ENCODE measurements around the gene BLOC1S1. TPM values are rescaled to one million over a fixed set of nuclear protein-coding genes. Genes with fewer than 3 reads are reported as not detected.

Gene BLOC1S1
- polyA plus RNA-seq, 1 donor (not counting 4 experiments of a cell fraction or from before 2014, with no cell fraction given): 62.5 TPM

GRCh38 chr12:55719371-55719770, 3.5 kb downstream of the BLOC1S1 start:
- no peak overlapping the region for H3K9ac ChIP-seq (ENCODE audit: control insufficient read depth, extremely low read depth, insufficient read depth, low read length)
- H3K4me1 ChIP-seq (ENCODE audit: control insufficient read depth, extremely low read depth, insufficient read depth, low read length): peaks cover 35% of the 10 kb centered on the region

GRCh38 chr12:55720071-55720564, 4.3 kb downstream of the BLOC1S1 start, which contains the start of gene RDH5:
Gene RDH5 (plus strand): TSS chr12:55720393. CDS start chr12:55721185, 792 bp downstream.
- Histone ChIP-seq H3K36me3 (ENCODE audit: control insufficient read depth in 2 of 2, extremely low read depth in 1 of 2, insufficient read depth in 2 of 2, low read length in 2 of 2) (peaks cover 10 to 15% of the 10 kb centered on the region in 2 experiments), H3K9me3 (ENCODE audit: control insufficient read depth, low read depth, low read length) (no peaks in the 10 kb centered on the region), H3K27ac (ENCODE audit: control insufficient read depth, insufficient read depth, low read length) (no peak within 1 kb of the TSS), H3K79me2 (ENCODE audit: control insufficient read depth, insufficient read depth, low read length) (no peaks in the 10 kb centered on the region), H3K9ac (ENCODE audit: control insufficient read depth, extremely low read depth, insufficient read depth, low read length) (no peak within 1 kb of the TSS), H3K4me1 (ENCODE audit: control insufficient read depth, extremely low read depth, insufficient read depth, low read length) (peaks cover 35% of the 10 kb centered on the region), H3K4me2 (ENCODE audit: control insufficient read depth, extremely low read depth, insufficient read depth, low read depth, low read length) (no peak within 1 kb of the TSS), H2AFZ (ENCODE audit: control insufficient read depth, low read length) (no peak within 1 kb of the TSS), H4K20me1 (ENCODE audit: control insufficient read depth, extremely low read depth, insufficient read depth, low read length) (no peaks in the 10 kb centered on the region), H3K9me1 (ENCODE audit: control insufficient read depth, extremely low read depth, insufficient read depth, low read length) (no peaks in the 10 kb centered on the region), H3K4me3 (ENCODE audit: control insufficient read depth in 2 of 3, extremely low read depth in 1 of 3, insufficient read depth in 2 of 3, low read depth in 1 of 3, low read length in 3 of 3) (no peak within 1 kb of the TSS), H3K27me3 (ENCODE audit: control insufficient read depth, extremely low read depth, insufficient read depth, low read length) (no peaks in the 10 kb centered on the region)
- DNase-seq (ENCODE audit: low read depth, low spot score) (no peak), FAIRE-seq (no peak)
- TF ChIP-seq CTCF (optimal IDR thresholded peaks at IDR 0.05 in 1 of 3, IDR thresholded peaks at IDR 0.05 in 1 of 3, conservative IDR thresholded peaks at IDR 0.05 in 1 of 3; ENCODE audit: extremely low read depth in 1 of 3, insufficient read depth in 2 of 3, low read length in 3 of 3) (no peak), EZH2 (IDR thresholded peaks at IDR 0.05; ENCODE audit: low read length) (no peak)
- dilution Hi-C loops (cut with MboI; ENCODE audit: extremely low pct_ligation_motif_present, low sequenced_read_pairs): loop anchor here (5.0 kb wide), 1 partner anchor 33 kb away; no protein-coding TSS in a partner anchor

More at GRCh38 chr12:55719371-55719770, 3.5 kb downstream of the BLOC1S1 start:
- TF ChIP-seq EZH2 (IDR thresholded peaks at IDR 0.05; ENCODE audit: low read length): no peak
- TF ChIP-seq CTCF (optimal IDR thresholded peaks at IDR 0.05 in 1 of 3, IDR thresholded peaks at IDR 0.05 in 1 of 3, conservative IDR thresholded peaks at IDR 0.05 in 1 of 3; ENCODE audit: extremely low read depth in 1 of 3, insufficient read depth in 2 of 3, low read length in 3 of 3): no peak
- FAIRE-seq (no peak), DNase-seq (ENCODE audit: low read depth, low spot score) (no peak)
- no peaks in the 10 kb centered on the region for H3K9me1 ChIP-seq (ENCODE audit: control insufficient read depth, extremely low read depth, insufficient read depth, low read length)
- dilution Hi-C loops (cut with MboI; ENCODE audit: extremely low pct_ligation_motif_present, low sequenced_read_pairs): no loop called here
- H3K9me3 ChIP-seq (ENCODE audit: control insufficient read depth, low read depth, low read length): no peaks in the 10 kb centered on the region
- no peaks in the 10 kb centered on the region for H3K27me3 ChIP-seq (ENCODE audit: control insufficient read depth, extremely low read depth, insufficient read depth, low read length)
- no peak overlapping the region for H3K4me3 ChIP-seq (ENCODE audit: control insufficient read depth in 2 of 3, extremely low read depth in 1 of 3, insufficient read depth in 2 of 3, low read depth in 1 of 3, low read length in 3 of 3)
- no peaks in the 10 kb centered on the region for H4K20me1 ChIP-seq (ENCODE audit: control insufficient read depth, extremely low read depth, insufficient read depth, low read length)
- no peak overlapping the region for H2AFZ ChIP-seq (ENCODE audit: control insufficient read depth, low read length)
- H3K4me2 ChIP-seq (ENCODE audit: control insufficient read depth, extremely low read depth, insufficient read depth, low read depth, low read length): no peak overlapping the region
- H3K79me2 ChIP-seq (ENCODE audit: control insufficient read depth, insufficient read depth, low read length): no peaks in the 10 kb centered on the region
- no peak overlapping the region for H3K27ac ChIP-seq (ENCODE audit: control insufficient read depth, insufficient read depth, low read length)
- peaks cover 5 to 9% of the 10 kb centered on the region in 2 experiments for H3K36me3 ChIP-seq (ENCODE audit: control insufficient read depth in 2 of 2, extremely low read depth in 1 of 2, insufficient read depth in 2 of 2, low read length in 2 of 2)

Measured in keratinocyte (primary cell).